ENCODE data around the gene SEL1L3.
"Not testable (repeated sequence)": the region's sequence is repeated elsewhere in the genome, so short reads cannot be mapped to it uniquely, and the experiment has no call there.

Gene SEL1L3

DNA sequence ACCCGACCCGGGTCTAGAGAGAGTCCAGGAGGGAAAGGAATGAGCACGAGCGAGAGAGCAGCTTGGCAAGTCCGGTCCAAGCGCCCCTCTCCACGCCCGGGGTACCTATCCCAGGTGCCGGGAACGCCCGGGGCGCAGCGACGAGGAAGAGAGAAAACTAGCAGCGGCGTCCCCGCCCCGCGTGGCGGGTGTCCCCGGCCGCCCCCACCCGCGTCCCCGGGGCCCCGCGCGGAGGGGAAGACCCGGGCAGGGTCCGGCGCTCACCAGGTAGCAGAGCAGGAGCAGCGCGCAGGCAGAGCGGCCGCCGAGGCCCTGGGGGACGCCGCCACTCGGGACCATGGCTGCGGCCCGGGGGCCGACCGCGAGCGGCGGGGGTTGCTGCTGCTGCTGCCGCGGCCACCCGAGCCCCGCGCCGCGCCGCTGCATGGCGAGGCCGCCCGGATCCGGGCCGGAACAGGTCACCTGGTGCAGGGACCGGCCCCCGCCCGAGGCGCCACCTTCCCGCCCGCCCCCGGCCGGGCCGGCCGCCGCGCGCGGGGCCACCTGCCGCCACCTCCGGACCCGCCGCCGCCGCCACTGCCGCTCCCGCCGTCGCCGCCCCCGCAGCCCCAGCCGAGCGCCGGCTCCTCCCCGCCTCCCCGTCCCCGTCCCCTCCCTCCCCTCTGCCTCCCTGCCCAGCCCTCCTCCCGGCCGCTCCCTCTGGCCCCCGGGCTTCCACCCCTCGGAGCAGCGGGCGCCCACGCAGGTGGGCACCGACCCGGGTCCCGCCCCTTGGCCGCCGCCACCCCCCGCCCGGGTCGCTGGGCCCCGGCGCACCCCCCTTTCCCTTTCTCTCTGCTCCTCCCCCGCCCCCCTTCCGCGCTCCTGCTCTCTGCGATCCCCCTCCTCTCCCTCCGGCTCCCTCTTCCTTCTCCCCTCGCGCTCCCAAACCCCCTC lies at the start of gene SEL1L3:
Gene SEL1L3, minus strand, starts transcription at position 578 of the 936 bp plus-strand sequence. Its CDS starts 152 bp downstream, at position 426.
- FAIRE-seq: no peak

DNA sequence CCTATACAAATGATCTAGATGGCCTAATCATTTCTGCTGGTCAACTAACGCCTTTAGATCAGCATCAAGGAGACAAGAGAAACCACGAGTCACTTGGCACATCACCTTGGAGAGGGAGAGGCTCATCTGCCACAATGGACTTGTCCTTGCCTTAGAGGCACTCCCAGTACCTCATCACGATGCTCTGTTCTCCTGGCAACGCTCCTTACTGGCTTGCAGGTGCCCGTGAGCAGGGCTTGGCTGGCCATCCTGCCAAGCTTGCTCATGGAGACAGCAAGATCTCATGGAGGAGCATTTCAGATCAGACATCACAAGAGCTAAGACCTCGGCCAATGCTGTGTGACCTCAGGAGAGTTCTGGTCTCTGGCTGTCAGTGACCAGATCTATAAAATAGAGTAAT lies 48.6 kb upstream of the SEL1L3 start:
- no peak for FAIRE-seq

DNA sequence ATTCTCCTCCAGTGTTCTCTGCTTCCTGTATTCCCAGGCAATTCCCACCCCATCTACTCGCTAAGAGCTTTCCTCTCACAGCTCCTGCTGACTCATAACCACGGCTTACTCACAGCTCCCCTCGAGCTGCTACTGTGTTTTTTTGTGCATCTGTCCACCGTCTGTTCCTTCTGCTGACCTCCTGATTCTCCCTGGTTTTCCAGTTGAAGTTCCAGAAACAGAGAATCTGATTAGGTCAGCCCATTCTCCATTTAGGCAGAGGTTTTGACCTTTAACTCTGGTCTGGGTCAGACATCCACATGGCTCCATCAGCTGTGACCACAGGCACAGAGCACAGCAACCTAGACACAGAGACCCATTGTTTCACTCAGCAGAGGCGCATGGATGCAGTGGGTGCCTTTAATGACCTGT lies 45.7 kb upstream of the SEL1L3 start:
- FAIRE-seq: no peak

DNA sequence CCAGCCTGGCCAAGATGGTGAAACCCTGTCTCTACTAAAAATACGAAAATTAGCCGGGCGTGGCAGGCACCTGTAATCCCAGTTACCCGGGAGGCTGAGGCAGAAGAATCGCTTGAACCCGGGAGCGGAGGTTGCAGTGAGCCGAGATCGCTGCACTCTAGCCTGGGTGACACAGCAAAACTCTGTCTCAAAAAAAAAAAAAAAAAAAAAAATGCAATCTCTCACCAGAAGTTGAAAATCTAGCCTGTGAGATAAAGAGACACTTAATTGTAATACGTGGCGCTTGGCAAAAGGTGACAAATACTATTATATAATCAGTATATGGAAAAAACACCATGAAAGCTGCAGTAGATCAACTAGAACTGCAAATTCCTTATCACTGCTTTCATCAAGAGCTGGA lies 43.3 kb upstream of the SEL1L3 start:
- not testable (repeated sequence) for FAIRE-seq

DNA sequence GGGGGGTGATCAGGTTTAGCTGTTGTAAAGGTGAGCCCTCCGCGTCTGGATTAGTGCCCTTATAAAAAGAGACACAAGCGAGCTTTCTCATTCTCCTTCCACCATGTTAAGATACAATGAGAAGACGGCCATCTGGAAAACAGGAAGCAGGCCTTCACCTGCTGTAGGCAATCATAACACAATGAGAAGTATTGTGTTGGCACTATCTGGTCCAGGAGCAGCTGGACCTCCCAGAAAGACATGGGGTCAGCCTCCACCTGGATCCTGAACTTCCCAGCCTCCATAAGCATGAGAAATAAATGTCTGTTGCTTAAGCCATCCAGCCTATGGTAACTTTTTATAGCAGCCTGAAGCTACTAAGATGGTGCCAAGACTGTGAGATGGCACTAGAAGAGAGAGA lies 42.6 kb upstream of the SEL1L3 start:
- FAIRE-seq: no peak

DNA sequence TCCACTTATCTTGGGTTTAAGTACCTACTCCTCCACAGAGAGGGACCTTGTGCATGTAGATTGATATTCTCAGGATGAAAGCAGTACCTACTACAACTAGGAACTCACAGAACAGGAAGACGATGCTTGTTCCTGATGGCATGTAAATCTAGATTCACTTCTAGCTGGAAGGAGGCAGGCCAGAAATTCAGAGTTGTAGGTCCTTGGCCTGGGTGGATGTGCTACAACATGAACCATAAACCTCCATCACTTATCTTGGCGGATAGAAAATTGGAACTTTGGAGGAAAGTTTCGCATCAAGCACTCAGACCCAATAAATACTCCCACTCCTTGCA lies 41.9 kb upstream of the SEL1L3 start:
- FAIRE-seq: no peak

DNA sequence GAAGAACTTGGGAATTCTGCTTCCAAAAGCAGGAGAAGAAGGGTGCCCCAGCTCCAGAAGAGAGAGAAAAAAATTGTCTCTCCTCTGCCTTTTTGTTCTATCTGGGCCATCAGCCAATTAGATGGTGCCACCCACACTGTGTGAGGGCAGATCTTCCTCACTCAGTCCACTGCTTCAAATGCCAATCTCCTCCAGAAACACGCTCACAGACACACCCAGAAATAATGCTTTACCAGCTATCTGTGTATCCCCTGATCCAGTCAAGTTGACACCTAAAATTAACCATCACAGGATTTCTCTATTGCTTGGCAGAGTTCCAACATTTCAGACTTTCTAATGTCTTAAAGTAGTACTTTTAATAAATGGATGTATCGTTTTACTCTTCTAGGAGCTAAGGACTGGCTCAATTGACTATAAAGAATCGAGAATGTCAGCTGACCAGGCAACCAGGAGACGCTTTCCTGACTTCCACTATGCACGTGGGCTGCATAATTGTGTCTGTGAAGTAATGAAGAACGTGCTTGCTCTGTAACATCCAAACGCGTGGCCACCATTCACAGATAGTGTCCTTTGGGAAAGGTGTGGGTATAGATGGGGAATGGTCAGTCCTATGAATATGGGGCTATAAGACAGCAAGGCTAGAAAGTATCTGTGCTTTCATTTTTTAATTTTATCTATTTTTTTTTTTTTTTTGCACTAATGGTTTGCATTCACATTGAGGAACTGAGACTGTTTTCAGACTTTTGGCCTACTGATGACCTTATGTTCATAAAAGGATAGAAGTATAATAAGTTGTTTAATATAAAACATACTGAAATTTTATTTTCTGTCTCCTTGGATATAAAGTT lies 41.3 kb upstream of the SEL1L3 start:
- no peak for FAIRE-seq

DNA sequence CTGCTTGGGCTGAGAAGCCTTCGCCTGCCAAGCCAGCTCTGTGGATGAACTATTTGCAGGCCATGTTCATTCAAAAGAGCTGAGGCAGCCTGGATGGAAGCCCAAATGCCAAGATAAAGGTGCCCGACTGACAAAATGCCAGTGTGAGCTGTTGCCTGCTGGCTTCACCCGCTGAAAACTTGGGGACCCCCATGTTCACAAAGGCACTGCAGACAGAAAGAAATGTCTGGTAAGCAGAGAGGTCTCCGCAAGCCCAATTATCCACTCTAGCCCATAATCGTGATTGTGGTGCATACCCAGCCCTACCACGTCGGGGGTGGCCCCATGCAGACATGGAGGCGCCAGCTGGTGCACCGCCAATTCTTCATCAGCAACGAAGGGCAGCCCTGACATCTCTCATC lies 38.2 kb upstream of the SEL1L3 start:
- no peak for FAIRE-seq

DNA sequence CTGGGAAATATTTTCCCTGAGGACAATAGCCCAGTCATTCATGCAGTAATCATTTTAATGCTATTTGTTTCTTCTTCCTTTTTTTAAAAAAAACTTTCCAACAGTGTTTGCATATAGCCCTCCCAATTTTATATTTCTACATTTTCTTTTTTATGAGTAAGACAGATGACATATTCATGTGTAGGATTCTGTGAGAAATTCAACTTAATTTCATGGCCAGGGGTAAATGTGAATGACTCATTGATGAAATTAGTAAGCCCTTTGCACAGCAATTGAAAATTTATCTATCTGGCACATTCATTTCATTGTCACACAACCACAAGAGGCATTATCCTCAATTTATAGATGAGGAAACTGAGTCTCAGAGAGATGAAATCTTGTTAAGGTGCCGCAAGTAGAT lies 37.5 kb upstream of the SEL1L3 start:
- FAIRE-seq: no peak

DNA sequence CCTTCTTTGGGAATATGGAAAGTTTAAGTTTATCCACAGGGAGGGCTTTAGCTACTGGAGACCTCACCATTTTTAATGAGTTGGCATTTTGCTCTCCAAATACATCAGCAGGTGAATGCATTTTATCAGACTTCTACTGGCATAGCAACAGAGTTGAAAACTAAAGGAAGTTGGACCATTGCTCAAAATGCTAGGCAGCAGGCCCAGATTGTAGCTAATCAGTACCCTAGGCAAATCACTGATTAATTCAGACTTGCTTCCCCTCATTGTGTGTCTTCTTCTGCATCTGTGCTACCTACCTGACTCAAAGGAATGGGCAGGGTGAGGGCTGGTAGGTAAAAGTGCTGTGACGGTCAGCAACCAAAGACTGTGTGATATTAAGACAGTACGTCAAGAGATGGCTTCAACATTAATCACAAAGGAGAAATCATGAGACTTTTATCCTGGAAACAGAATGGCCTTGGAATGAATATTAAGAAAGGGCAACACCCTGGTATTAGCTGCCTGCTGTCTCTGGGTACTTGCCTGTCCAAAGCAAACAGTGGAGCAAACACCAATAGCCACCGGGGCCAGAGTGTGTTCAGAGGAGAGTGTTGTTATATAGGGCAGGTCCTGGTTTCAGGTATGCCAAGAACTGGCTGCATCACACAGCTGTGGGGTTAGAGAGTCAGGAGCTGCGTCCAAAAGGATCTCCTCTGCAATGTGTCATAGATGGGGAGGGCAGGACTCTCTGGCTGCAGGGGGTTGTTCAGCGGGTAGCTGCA lies 34.2 kb upstream of the SEL1L3 start:
- no peak for FAIRE-seq

DNA sequence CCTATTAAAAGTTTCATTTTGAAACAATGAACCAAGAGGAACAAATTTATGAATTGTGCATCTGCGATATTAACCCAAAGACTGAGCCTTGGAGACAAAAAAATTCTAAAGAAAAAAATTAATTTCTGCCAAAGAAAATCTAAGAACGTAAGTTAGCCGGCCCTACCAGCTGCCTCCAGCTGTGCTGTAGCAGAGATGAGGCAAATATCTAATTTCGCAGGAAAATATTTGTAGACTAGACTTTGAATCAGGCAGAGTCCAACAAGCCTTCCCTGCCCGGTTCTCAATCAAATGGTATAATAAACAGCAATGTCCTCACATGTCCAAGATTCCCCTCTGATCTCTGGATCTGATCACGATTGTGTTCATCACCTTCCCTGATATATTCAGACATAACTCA lies 30.0 kb upstream of the SEL1L3 start:
- FAIRE-seq: no peak

DNA sequence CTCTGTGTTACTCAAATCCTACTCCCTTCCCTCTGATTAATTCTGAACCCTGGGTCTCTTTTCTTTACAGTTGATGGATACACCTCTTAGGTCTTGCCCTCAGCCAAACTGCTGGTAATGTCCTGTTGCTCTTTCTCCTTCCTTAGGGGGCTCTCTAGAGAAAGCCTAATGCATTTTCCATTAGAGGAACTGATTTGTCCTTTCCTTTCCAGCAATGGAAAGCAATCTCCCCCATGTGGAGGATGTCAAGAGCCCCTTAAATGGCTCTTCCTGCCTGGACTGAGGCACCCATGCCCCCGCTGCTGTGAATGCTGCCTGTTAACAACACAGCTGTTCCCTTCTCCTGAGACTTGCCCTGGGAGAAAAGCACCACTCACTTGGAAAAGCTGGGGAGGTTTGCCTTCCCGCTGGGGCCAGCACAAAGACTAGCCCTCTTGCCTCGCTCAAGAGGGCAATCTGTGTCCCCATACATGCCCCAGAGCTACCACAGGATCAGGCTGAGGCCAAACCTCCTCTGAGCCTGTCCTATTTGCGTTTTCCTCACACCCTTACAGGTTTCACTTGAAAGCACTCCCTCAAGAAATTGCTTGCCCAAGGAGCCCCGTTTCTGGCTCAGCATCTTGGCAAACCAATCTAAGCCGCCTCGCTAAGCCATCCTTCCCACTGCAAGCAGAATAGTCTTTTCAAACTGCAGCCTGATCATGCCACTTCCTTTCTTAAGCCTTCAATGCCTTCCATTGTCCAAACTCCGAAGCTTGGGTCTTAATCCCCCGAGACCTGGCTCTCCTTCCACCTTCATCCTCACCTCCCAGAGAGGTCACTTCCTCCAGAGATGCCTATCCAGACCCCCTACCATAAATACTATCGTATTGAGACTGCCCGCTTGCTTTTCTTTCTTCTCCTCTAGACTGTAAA lies 28.0 kb upstream of the SEL1L3 start:
- no peak for FAIRE-seq

DNA sequence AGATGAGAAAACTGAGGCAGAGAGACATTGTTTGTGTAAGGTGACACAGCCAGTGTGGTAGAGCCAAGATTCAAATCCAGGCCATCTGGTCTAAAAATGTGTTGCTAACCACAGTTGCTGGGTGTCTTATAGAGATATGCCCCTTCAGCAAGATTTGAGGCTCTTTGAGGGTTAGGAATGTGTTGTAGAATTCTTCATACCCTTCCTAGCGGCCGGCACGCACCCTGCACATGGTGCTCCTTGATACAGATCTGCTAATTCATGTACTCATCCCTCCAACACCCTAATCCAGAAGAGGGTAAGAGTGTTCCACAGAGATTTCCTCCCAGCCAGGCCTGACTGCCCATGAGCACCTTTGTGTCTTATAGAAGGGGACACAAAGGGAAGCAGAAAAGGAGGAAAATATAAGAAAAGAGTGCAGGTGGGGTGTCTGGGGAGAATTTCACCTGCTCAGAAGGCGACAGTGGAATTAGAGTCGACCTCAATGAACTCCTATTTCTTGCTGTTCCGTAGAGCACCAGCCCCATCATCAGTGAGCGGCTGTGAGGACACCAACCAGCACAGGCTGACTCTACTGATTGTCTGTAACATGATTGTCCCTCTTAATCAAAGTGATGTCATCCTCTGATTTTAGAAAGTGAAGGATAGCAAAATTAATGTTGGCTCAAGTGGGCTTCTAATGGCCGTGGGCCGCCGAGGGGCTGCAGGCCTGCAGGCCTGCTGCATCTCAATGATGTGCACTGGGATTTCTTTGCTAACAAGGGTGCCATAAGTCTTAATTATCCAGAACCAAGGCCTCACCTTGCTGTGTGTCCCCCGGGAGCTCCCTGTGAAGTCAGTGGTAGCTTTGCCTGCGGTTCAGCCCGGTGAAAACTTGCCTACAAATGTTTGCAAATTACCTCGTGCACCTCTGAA lies 27.1 kb upstream of the SEL1L3 start:
- FAIRE-seq: no peak

DNA sequence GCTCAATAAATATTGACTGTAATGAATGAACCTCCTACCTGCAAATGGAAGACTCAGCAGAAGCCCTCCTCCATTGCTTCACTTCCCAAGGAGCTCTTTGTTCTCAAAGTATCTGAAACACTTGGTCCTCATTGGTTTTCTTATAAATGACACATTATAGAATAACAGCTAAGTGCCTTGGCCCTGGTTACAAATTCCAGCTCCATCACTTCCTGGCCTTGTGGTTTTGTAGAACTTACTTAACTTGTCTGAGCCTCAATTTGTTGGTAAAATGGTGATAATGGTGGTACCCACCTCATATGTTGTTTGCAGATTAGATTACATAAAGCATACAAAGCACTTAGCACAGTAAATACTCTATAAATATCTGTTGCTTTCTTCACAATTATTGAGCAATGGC lies 26.0 kb upstream of the SEL1L3 start:
- FAIRE-seq: no peak

DNA sequence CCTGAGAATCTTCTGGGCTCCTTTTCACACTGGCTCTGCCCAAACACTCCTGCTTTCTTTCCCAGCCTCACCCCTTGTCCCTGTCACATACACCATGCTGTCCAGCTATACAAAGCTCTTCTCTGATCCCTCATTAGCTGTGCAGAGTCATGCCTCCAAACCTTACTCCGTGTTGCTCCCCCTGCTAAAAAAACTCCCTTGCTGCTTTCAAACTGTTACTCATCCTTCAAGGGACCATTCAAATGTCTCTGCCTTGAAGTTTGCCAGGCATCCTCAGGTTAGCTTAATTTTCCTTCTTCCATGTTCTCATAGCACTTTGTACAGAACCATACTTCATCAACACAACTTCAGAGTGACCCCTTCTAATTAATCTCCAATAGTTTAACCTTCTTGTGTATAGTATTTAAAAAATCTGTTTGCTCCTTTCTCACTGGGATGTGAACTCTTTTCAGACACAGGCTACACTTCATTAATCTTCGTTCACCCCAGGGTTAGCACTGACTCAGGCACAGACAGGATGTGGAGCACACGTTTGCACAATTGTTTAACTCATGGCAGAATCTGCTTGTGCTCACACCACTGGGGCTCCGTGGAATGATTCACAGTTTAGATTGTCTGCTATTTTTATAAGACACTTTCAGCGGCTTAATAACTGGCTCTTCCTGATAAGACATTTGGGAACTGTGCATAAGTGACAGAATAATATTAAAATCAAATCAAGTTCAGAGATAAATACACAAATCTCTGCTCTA lies 21.4 kb upstream of the SEL1L3 start:
- FAIRE-seq: no peak

DNA sequence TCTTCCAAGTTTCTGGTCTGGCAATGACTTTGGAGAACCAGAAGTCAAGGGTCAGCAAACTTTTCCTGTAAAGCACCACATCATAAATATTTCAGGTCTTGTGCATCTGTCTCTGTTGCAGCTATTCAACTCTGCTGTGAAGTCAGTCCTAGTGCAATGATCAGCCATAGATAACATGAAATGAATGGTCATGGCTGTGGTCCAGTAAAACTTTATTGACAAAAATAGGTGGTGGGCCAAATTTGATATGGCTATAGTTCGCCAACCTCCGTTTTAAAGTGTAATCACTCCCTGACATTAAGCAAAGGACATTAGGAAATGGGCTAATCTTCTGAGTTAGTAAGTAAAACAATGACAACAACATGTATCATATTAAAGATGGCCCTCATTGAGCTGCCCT lies 20.8 kb upstream of the SEL1L3 start:
- FAIRE-seq: no peak

DNA sequence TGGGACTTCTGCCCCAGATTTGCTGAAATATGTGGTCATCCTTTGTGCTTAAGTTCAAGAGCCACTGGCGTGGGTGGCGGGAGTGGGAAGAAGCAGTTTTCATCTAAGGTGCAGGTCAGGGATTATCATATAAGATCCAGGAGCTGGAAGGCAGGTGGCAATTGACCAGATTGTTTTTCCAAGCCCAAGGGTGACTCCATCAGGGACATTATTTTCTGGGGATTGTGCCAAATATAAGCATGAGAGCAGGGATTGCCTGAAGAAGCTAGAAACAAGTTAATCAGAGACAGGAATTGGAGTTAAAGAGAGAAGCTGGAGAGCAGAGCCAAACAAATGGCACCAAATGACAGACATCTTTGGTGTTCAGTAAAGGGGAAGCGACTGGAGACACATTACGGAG lies 19.4 kb upstream of the SEL1L3 start:
- FAIRE-seq: no peak

DNA sequence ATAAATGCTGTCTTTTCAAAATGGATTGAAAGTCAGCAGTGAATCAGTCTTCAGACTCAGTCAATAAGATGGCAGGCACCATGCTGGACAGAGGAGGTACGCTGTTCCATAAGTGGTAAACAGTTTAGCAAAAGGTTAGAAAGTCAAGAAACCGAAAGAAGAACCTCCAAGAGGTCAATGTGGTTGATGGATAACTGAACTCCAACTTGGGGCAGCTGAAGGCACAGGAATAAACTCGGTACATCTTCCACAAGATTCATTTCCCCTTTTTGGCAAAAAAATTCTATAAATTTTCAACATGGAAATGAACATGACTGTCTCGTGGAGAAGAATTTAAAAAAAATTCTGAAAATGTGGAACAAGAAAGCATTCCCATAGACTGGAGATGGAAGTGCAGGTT lies 18.4 kb upstream of the SEL1L3 start:
- no peak for FAIRE-seq

DNA sequence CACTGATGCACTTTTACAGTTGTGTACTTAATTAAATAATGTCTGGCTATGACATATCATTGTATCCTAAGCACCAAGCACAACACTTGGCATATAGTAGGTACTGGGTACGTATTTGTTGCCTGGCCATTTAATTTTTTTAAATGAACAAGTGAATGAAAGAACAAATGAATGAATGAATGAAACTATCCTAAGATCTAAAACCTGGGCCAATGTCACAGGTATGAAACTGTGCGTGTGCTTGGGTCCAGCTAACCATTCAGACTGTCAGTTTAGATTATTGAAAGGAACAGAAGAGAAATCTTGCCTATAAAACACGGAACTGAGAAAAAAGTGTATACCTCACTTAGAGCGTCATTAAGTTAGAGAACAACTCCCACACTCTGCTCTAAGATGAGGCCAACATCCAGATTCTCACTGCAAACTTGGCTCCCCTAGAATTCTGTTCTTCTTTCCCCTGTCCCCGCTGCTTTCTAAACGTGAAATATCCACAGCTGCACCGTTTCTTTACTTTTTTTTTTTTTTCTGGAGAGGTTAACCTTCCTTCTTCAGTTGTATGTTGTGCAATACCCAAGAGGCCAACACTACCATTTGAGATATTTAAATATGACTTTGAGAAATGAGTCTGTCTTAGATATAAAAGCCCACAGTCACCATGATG lies 17.3 kb upstream of the SEL1L3 start:
- no peak for FAIRE-seq

DNA sequence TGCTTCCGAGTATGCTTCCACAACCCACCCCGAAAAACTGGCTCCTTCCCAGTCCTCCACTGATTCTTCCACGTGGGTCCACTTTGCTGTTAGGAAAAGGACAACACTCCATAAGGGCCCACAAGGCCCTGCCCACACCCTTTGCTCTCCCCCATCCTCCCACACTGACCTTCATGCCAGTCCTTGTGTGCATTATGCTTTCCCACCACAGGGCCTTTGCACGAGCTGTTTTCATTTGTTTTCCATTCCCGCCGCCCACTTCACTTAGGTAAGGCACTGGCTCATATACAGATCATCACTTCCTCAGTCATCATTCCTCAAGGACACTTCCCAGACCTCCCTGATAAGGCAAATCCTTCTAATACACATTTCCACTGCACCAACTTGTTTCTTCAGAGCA lies 16.8 kb upstream of the SEL1L3 start:
- FAIRE-seq: no peak

All from endometrium (tissue), 2 donors.